H1 (cell line): Measurements from ENCODE around the gene CEBPB. TPM values are rescaled to one million over a fixed set of nuclear protein-coding genes. Genes with fewer than 3 reads are reported as not detected.

Experiments
- CTCF ChIA-PET: fragments of 300-600 bp; sonication (Branson Sonifier 250); formaldehyde crosslinking; loops from one replicate; lab custom pipeline; 2021; ENCODE audit not compliant: partially characterized antibody; lab: Charles Lee
- POLR2A ChIA-PET: fragments of 300-600 bp; sonication (Branson Sonifier 250); formaldehyde crosslinking; loops from one replicate; lab custom pipeline; 2021; ENCODE audit warnings: inconsistent platforms; ENCODE audit not compliant: partially characterized antibody; lab: Charles Lee
- DNase-seq, 2 experiments: peaks; one replicate each; pipeline versions ENCODE4 v3.0.0 to v3.0.0-alpha.2; 2010 to 2022; ENCODE audit warnings: low spot score in 2 of 2, low read depth in 1 of 2, mixed read lengths in 1 of 2
- FAIRE-seq: peaks from 2 replicates; lab custom pipeline; 2011; peaks lifted over from hg19 to GRCh38; lab: Jason Lieb, UNC
- H2AFZ ChIP-seq: 2 replicates; pipeline ENCODE4 v1.8.1; 2012; ENCODE audit warnings: low read length, inconsistent platforms
- H2AK5ac ChIP-seq: 2 replicates; pipeline ENCODE4 v1.6.1; 2013; ENCODE audit warnings: low read depth, low read length
- H2BK120ac ChIP-seq: replicated peaks from 2 replicates; pipeline ENCODE3; 2013; ENCODE audit warnings: low read depth, low read length, inconsistent platforms
- H2BK12ac ChIP-seq: 2 replicates; pipeline ENCODE4 v1.6.1; 2013; ENCODE audit warnings: low read depth, low read length
- H2BK15ac ChIP-seq: 2 replicates; pipeline ENCODE4 v1.6.1; 2013; ENCODE audit warnings: low read length
- H2BK20ac ChIP-seq: 2 replicates; pipeline ENCODE4 v1.6.1; 2013; ENCODE audit warnings: low read length
- H2BK5ac ChIP-seq: 2 replicates; pipeline ENCODE4 v1.6.1; 2013; ENCODE audit warnings: low read depth, low read length
- H3K14ac ChIP-seq: 2 replicates; pipeline ENCODE4 v1.6.1; 2013; ENCODE audit warnings: inconsistent platforms; ENCODE audit not compliant: insufficient read length
- H3K18ac ChIP-seq: 2 replicates; pipeline ENCODE4 v1.6.1; 2013; ENCODE audit warnings: low read length; ENCODE audit errors: extremely low read depth
- H3K23ac ChIP-seq: 2 replicates; pipeline ENCODE4 v1.6.1; 2013; ENCODE audit warnings: inconsistent platforms; ENCODE audit not compliant: insufficient read length
- H3K23me2 ChIP-seq: 2 replicates; pipeline ENCODE4 v1.6.1; 2013; ENCODE audit warnings: low read depth, low read length
- H3K27ac ChIP-seq: 2 replicates; pipeline ENCODE4 v1.6.1; 2011; ENCODE audit warnings: low read depth, low read length, inconsistent platforms
- H3K27me3 ChIP-seq, 4 experiments: replicated peaks in 1 of 4; 1 replicate in 1 of 4; 2 replicates in 3 of 4; pipeline versions ENCODE4 v1.6.1 to v1.8.1; 2011 to 2013; ENCODE audit warnings: low read length in 3 of 4, mild to moderate bottlenecking in 3 of 4, inconsistent platforms in 2 of 4, mixed read lengths in 2 of 4, moderate library complexity in 1 of 4; ENCODE audit not compliant: control insufficient read depth in 3 of 4, insufficient read depth in 3 of 4; ENCODE audit errors: extremely low read depth in 1 of 4
- H3K36me3 ChIP-seq, 4 experiments: 2 replicates each; pipeline versions ENCODE4 v1.6.1 to v1.8.1; 2011 to 2013; ENCODE audit warnings: mild to moderate bottlenecking in 4 of 4, low read length in 3 of 4, moderate library complexity in 2 of 4, control low read depth in 1 of 4, inconsistent platforms in 1 of 4; ENCODE audit not compliant: insufficient read depth in 4 of 4, control insufficient read depth in 2 of 4
- H3K4ac ChIP-seq: replicated peaks from 2 replicates; pipeline ENCODE3; 2013; ENCODE audit warnings: low read length, low read depth, mixed read lengths, inconsistent platforms; ENCODE audit not compliant: insufficient read length
- H3K4me1 ChIP-seq, 4 experiments: replicated peaks in 1 of 4; 1 replicate in 1 of 4; 2 replicates in 3 of 4; pipeline versions ENCODE4 v1.6.1 to v1.8.1; 2011 to 2013; ENCODE audit warnings: low read length in 3 of 4, inconsistent platforms in 2 of 4, mixed read lengths in 1 of 4; ENCODE audit not compliant: insufficient read depth in 4 of 4, control insufficient read depth in 3 of 4
- H3K4me2 ChIP-seq, 2 experiments: 2 replicates each; pipeline versions ENCODE4 v1.6.1 to v1.8.1; 2011 to 2013; ENCODE audit warnings: low read depth in 2 of 2, low read length in 2 of 2, control low read depth in 1 of 2, inconsistent platforms in 1 of 2, mild to moderate bottlenecking in 1 of 2; ENCODE audit not compliant: insufficient read depth in 1 of 2
- H3K4me3 ChIP-seq, 4 experiments: fragments of 200-600, 300-600 bp in 1 of 4; sonication (generic), shearing (Covaris generic), sonication (Bioruptor Twin) in 1 of 4; 2 replicates each; pipeline versions ENCODE4 v1.5.1 to v1.8.1; 2011 to 2016; ENCODE audit warnings: low read length in 4 of 4, low read depth in 3 of 4, control low read depth in 2 of 4, inconsistent platforms in 2 of 4, mild to moderate bottlenecking in 2 of 4, mixed read lengths in 1 of 4, moderate library complexity in 1 of 4; ENCODE audit not compliant: insufficient read depth in 2 of 4; ENCODE audit errors: extremely low read depth in 1 of 4
- H3K56ac ChIP-seq: replicated peaks from 2 replicates; pipeline ENCODE3; 2013; ENCODE audit warnings: low read depth, mild to moderate bottlenecking, mixed read lengths, low read length, inconsistent platforms; ENCODE audit not compliant: insufficient read length
- H3K79me1 ChIP-seq: 2 replicates; pipeline ENCODE4 v1.6.1; 2013; ENCODE audit warnings: low read depth, low read length, control low read depth
- H3K79me2 ChIP-seq, 2 experiments: 2 replicates each; pipeline versions ENCODE4 v1.6.1 to v1.8.1; 2012 to 2013; ENCODE audit warnings: low read length in 2 of 2, mild to moderate bottlenecking in 2 of 2, inconsistent platforms in 1 of 2; ENCODE audit not compliant: insufficient read depth in 2 of 2, control insufficient read depth in 1 of 2
- H3K9ac ChIP-seq, 4 experiments: replicated peaks in 1 of 4; 1 replicate in 1 of 4; 2 replicates in 3 of 4; pipeline versions ENCODE4 v1.6.1 to v1.8.1; 2011 to 2013; ENCODE audit warnings: low read depth in 3 of 4, low read length in 3 of 4, control low read depth in 2 of 4, mild to moderate bottlenecking in 2 of 4, moderate library complexity in 2 of 4, inconsistent platforms in 1 of 4; ENCODE audit errors: extremely low read depth in 1 of 4
- H3K9me3 ChIP-seq, 2 experiments: 2 replicates each; pipeline versions ENCODE4 v1.6.1 to v1.8.1; 2012 to 2013; ENCODE audit warnings: mild to moderate bottlenecking in 2 of 2, moderate library complexity in 2 of 2, control low read depth in 1 of 2, inconsistent platforms in 1 of 2, low read depth in 1 of 2, low read length in 1 of 2, mixed read lengths in 1 of 2; ENCODE audit not compliant: insufficient read depth in 2 of 2
- H4K20me1 ChIP-seq, 2 experiments: replicated peaks in 1 of 2; 2 replicates each; pipeline versions ENCODE3 to v1.8.1; 2011 to 2013; ENCODE audit warnings: inconsistent platforms in 2 of 2, low read length in 2 of 2, mild to moderate bottlenecking in 1 of 2; ENCODE audit not compliant: insufficient read depth in 2 of 2, control insufficient read depth in 1 of 2
- H4K5ac ChIP-seq: 2 replicates; pipeline ENCODE4 v1.6.1; 2013; ENCODE audit warnings: low read length, low read depth, mixed read lengths, inconsistent platforms; ENCODE audit not compliant: insufficient read length
- H4K8ac ChIP-seq: 2 replicates; pipeline ENCODE4 v1.8.0; 2013; ENCODE audit warnings: mild to moderate bottlenecking, moderate library complexity, low read length, inconsistent platforms; ENCODE audit not compliant: insufficient read depth; ENCODE audit errors: extremely low read depth
- H4K91ac ChIP-seq: replicated peaks from 2 replicates; pipeline ENCODE3; 2013; ENCODE audit warnings: low read length, mixed read lengths, inconsistent platforms; ENCODE audit not compliant: insufficient read length
- BCL11A ChIP-seq, 2 experiments: IDR thresholded peaks; one replicate each; pipeline ENCODE4 v1.6.1; 2011; ENCODE audit warnings: low read depth in 2 of 2, low read length in 2 of 2, mild to moderate bottlenecking in 2 of 2
- CHD1 ChIP-seq: IDR thresholded peaks from 2 replicates; pipeline ENCODE4 v1.6.1; 2012; ENCODE audit warnings: low read depth, low read length, improper control_type of control experiment
- EGR1 ChIP-seq: IDR thresholded peaks from 2 replicates; pipeline ENCODE4 v1.6.1; 2011; ENCODE audit warnings: low read depth, low read length, borderline replicate concordance
- HDAC2 ChIP-seq, 2 experiments: fragments of 300-600 bp in 1 of 2; sonication (generic) in 1 of 2; IDR thresholded peaks; 2 replicates each; pipeline ENCODE4 v1.6.1; 2011 to 2012; ENCODE audit warnings: low read depth in 2 of 2, low read length in 2 of 2, mild to moderate bottlenecking in 2 of 2, moderate library complexity in 2 of 2, borderline replicate concordance in 1 of 2, inconsistent platforms in 1 of 2
- JUND ChIP-seq: IDR thresholded peaks from 2 replicates; pipeline ENCODE4 v1.6.1; 2011; ENCODE audit warnings: mild to moderate bottlenecking, improper control_type of control experiment, low read length
- KDM5A ChIP-seq: fragments of 200-600 bp; IDR thresholded peaks from 2 replicates; pipeline ENCODE4 v1.7.1; 2012; ENCODE audit warnings: mild to moderate bottlenecking, low read length, inconsistent platforms, mixed read lengths
- NRF1 ChIP-seq: IDR thresholded peaks from 2 replicates; pipeline ENCODE4 v1.6.1; 2011; ENCODE audit warnings: mild to moderate bottlenecking, low read depth, low read length, improper control_type of control experiment
- RBBP5 ChIP-seq: IDR thresholded peaks from 2 replicates; pipeline ENCODE4 v1.7.1; 2012; ENCODE audit warnings: low read depth, mild to moderate bottlenecking, inconsistent platforms, low read length, moderate library complexity, borderline replicate concordance
- RFX5 ChIP-seq: IDR thresholded peaks from 2 replicates; pipeline ENCODE4 v1.6.1; 2011; ENCODE audit warnings: low read depth, low read length, improper control_type of control experiment, borderline replicate concordance
- SIX5 ChIP-seq: IDR thresholded peaks from 2 replicates; pipeline ENCODE4 v1.6.1; 2011; ENCODE audit warnings: mild to moderate bottlenecking, low read depth, low read length
- TEAD4 ChIP-seq: IDR thresholded peaks from 2 replicates; pipeline ENCODE4 v1.6.1; 2012; ENCODE audit warnings: low read depth, low read length, inconsistent platforms, mixed read lengths
- ZNF274 ChIP-seq: IDR thresholded peaks from 2 replicates; pipeline ENCODE4 v1.7.0; 2012; ENCODE audit warnings: low read length, borderline replicate concordance; ENCODE audit errors: extremely low read depth
- WGBS, 2 experiments: shearing (Covaris generic) in 1 of 2; methylation state at CpG; one replicate each; pipeline versions ENCODE4 v1.1.6 to v1.1.7; 2013 to 2015; ENCODE audit warnings: low lambda C conversion rate in 2 of 2, mixed read lengths in 2 of 2, inconsistent platforms in 1 of 2, low coverage in 1 of 2, missing lambda C conversion rate in 1 of 2; ENCODE audit not compliant: insufficient replicate concordance in 2 of 2, insufficient coverage in 1 of 2, insufficient read length in 1 of 2; ENCODE audit errors: extremely low coverage in 1 of 2, missing lambda C conversion rate in 1 of 2; 5-methylcytosine and 5-hydroxymethylcytosine counted together
- polyA plus RNA-seq, 7 experiments: library from polyadenylated mRNA; depleted of rRNA in 3 of 7; stranded (reverse) in 5 of 7; unstranded in 2 of 7; fragments of >200 nt in 5 of 7; fragments of 200-250 nt in 2 of 7; gene quantifications; 1 replicate in 5 of 7; 2 replicates in 1 of 7; 4 replicates in 1 of 7; pipeline versions ENCODE4 v1.2.1 to v1.2.3, GENCODE V29; 2011 to 2013; ENCODE audit warnings: missing spikeins in 2 of 7, mixed read lengths in 2 of 7
- total RNA-seq: library from RNA; stranded (reverse); fragmentation: NEBNext Ultra II Directional; extraction: Animal tissue kit (Norgen Biotek cat#: 25700); gene quantifications from 2 replicates; pipeline ENCODE4 v1.2.1, GENCODE V29; 2021

The CEBPB gene
- total and polyA plus RNA-seq, 2 of the 8 experiments (the other 6 are each of a cell fraction or from before 2014, with no cell fraction given): 7.1 to 24.1 TPM

DNA sequence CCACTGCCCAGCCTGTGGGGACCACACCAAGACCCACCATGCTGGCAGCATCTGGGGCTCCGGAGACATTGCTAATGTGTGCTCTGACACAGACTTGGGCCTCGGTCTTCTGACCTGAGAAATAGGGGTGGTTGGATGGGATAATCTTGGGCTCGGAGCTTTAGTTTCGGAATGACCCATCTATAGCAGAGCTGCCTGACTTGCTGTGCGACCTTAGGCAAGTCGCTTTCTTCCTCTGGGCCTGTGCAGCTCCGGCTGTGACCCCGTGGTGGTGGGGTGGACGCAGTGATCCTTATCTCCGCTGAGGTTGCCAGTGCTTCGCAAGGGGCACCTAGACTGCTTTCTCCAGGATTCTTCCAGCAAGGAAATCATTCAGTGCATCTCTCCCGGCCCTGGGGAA is 43.7 kb downstream of the CEBPB start:
- H4K5ac ChIP-seq: no peak overlapping the region
- no peak overlapping the region for H4K91ac ChIP-seq
- no peak overlapping the region for H3K4ac ChIP-seq
- no peak overlapping the region for H3K23ac ChIP-seq
- H3K9ac ChIP-seq: no peak overlapping the region
- H3K27me3 ChIP-seq: no peaks in the 10 kb centered on the region
- DNase-seq (no peak), FAIRE-seq (no peak)
- no peaks in the 10 kb centered on the region for H3K36me3 ChIP-seq
- no peak overlapping the region for H2BK5ac ChIP-seq
- TF ChIP-seq TEAD4 (no peak), SIX5 (no peak), EGR1 (no peak), KDM5A (no peak), CHD1 (no peak), BCL11A (IDR thresholded peaks at IDR 0.05; ENCODE audit: low read depth in 2 of 2, low read length in 2 of 2) (no peak), HDAC2 (IDR thresholded peaks at IDR 0.05; ENCODE audit: borderline replicate concordance in 1 of 2, low read depth in 2 of 2, low read length in 2 of 2) (no peak), NRF1 (no peak), RBBP5 (no peak), RFX5 (no peak), ZNF274 (no peak), JUND (no peak)
- H3K18ac ChIP-seq: no peak overlapping the region
- H2BK20ac ChIP-seq: no peak overlapping the region
- no peak overlapping the region for H4K8ac ChIP-seq
- ChIA-PET CTCF (interaction anchor here (1.1 to 1.7 kb wide), 3 partner anchors 11 to 48 kb away, joined by 3 to 5 read pairs (median 4); no protein-coding TSS in a partner anchor), POLR2A (interaction anchor here (0.6 kb wide), 1 partner anchor 1936 kb away, joined by 3 read pairs; no protein-coding TSS in a partner anchor)
- no peak overlapping the region for H2BK15ac ChIP-seq
- H3K79me2 ChIP-seq: no peaks in the 10 kb centered on the region
- no peaks in the 10 kb centered on the region for H3K23me2 ChIP-seq
- no peak overlapping the region for H2BK120ac ChIP-seq
- H2AFZ ChIP-seq: no peak overlapping the region
- no peak overlapping the region for H3K4me2 ChIP-seq
- H3K4me1 ChIP-seq: no peaks in the 10 kb centered on the region
- H4K20me1 ChIP-seq: peaks cover 0 to 2% of the 10 kb centered on the region in 2 experiments
- no peak overlapping the region for H3K56ac ChIP-seq
- WGBS, 2 experiments: 90% methylated on average over 8 of the region's 12 CpGs; no CpG with 5 or more reads in 1 of the 2 experiments
- no peak overlapping the region for H3K14ac ChIP-seq
- no peaks in the 10 kb centered on the region for H3K9me3 ChIP-seq
- no peak overlapping the region for H3K27ac ChIP-seq
- no peak overlapping the region for H2BK12ac ChIP-seq
- no peak overlapping the region for H2AK5ac ChIP-seq
- H3K79me1 ChIP-seq: no peaks in the 10 kb centered on the region
- no peak overlapping the region for H3K4me3 ChIP-seq
